Measurements from ENCODE around the gene CORO2A. TPM values are rescaled to one million over a fixed set of nuclear protein-coding genes. Genes with fewer than 3 reads are reported as not detected.
"Not testable (repeated sequence)": the region's sequence is repeated elsewhere in the genome, so short reads cannot be mapped to it uniquely, and the experiment has no call there.

CORO2A gene
- polyA plus RNA-seq, 3 donors = 2.2 to 2.6 (median 2.5) TPM

DNA sequence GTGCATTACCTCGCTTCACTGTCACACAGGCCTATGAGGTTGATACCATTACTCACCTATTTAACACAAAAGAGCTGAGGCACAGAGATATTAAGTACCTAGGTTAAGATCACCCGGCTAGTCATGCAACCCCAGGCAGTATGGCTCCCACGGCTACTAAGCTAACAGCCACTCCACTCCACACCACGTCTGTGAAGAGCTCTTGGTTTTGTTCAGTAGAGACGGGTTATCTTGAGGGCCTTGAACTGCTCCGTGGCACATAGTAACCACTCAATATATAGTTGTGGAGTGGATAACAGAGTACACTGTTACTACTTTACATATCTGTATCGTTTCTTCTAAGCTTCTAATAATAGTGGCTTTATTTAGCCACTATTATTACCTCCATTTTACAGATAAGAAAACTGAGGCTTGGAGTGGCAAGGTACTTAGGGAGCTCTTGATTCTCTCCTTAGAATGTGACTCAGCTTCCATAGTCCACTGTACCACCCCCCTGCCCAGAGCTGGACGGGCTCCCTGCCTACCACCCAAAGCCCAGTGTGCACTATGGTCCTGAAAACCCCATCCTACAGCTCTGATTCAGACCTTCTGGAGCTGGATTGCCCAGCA, 1.0 kb upstream of the CORO2A start:
- DNase-seq = no peak

DNA sequence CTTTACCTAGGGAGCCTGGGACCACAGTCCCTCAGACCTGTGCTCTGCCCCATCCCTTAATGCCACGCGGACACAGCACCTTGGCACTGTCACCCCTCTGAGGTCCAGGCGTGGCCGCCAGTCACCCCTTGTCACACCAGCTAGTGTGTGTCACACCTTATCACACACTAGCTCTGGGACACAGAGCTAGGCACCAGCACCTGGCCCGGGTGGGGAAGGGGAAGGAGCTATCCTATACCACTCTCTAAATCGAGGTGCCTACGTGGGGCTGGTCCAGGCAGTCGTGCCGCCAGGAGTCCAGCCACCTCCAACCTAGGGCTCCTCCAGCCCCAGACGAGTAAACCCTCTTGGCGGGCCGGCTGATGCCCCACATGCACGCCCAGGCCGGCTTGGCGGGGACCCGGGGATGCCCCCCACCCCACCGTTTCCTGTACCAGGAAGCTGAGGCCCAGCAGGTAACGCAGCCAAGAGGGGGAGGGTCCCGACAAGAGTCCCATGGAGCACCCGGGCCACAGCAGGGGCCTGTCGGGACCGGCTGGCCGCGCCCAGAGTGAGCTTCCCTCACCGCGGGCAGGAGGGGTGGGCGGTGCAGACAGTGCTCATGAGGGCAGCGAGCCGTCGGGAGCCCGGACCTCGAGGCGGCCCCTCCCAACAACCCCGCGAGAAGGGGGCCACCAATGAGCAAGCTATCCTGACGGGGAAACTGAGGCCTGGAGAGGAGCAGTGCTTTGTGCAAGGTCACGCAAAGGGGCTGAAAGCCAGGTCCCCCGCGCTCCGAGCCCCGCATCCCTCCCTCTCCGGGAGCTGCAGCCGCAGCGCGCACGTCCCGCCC, 550 bp downstream of the CORO2A start:
- no peak for DNase-seq

DNA sequence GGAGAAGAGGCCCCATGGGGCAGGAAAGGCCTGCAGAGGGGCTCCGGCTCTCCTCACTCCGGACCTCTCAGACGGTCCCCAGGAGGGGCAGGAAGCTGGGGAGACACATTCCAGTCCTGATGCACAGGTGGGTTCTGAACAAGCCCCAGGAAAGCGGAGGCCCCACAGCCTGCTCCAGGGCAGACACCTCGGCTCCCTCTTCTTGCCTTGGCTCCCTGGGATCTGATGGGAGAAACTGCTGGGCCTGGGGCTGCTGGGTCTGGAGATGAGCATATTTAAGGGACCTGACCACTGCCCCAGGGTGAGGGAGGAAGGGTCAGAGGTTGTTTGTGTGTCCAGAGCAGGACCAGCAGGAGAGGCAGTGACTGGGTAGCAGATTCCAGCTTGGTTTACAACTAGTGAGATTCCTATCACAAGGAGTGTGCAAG, 1.2 kb downstream of the CORO2A start:
- DNase-seq = no peak

DNA sequence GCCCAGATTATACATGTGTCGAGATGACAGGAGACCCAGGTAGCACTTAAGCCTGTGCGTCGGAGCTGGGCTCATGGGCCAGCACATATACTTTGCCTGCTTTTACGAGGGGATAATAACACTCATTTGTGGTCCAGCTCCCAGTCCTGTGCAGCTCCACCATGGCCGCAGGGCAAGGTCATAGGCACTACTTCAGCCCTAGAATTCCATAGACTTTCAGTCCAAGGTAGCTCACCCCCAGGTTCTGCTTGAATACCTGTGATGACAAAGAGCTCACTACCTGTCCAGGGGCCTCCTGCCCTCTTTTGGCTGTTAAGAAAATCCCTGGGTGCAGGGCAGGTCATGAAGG, 1.7 kb downstream of the CORO2A start:
- no peak for DNase-seq

DNA sequence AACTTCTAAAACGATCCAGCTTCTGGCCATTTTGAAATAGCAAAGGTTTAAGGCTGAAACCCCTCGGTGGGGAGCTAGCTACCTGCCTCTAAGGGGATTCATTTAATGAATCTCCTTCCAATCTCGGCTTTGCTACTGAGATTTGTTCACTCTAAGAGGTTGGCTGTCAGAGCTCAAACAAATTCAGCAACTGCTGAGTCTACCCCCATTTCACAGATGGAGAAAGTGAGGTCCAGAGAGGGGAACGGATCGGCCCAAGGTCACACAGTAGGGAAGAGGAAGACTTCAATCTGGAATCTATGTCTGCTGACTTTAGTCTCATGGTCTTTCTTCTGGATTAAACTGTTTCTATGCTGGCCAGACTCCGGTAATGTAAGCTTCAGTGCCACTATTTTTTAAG, 3.0 kb downstream of the CORO2A start:
- DNase-seq = no peak

DNA sequence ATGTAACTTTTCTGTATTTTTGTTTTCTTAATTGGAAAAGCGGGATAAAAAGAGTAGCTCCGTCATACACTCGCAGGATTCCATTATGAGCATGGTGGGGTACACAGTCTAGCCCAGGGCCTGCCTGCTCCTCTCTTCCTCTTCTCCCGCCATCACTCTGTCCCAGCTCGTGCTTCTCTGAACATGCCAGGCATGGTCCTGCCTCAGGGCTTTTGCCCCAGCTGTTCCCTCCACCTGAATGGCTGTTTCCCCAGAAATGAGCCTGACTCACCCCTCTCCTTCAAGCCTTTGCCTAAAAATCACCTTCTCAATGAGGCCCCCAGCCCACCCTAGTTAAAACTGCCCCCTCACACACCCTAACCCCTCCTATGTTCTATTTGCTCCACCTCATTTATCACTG, 4.5 kb downstream of the CORO2A start:
- no peak for DNase-seq

DNA sequence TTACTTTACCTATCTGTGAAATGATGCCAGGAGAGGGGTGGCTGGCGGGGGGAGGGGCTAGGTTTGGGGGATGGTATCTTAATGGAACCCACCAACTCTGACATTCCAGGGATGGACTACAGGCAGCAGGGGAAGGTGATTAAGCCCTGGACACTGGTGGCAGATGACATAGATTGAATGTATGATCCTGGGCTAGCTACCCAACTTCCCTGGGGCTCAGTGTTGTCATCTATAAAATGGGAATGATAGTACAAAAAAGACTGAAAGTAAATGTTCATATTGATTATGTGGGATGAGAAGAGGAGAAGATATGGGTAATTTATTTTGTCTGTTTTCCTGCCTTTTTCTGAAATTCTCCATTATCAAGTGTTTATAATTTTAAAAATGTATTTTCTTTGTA, 6.2 kb downstream of the CORO2A start:
- no peak for DNase-seq

DNA sequence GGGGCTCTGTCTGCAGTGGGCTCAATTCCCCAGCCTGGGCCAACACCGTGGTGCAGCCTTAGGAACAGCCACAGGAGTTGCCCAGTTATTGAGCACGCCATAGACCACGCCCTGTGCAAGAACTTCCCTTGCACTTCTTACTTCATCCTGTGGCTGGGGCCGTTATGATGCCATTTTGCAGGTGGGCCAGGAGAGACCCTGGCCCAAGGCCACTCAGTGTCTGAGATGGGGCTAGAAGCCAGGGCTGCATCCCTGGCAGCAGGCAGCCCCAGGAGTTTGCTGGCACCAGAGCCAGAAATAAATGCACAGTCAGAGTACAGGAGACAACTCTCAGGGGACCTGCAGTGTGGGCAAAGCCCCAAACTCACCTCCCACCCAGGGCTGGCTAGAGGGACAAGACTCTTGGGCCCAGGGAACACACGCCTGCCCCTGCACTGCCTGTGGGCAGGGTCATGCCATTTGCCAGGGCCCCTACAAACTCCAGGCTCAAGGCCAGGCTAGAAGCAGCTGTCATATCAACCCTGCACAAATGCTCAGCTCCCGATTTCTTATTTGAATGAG, 6.7 kb downstream of the CORO2A start:
- no peak for DNase-seq

DNA sequence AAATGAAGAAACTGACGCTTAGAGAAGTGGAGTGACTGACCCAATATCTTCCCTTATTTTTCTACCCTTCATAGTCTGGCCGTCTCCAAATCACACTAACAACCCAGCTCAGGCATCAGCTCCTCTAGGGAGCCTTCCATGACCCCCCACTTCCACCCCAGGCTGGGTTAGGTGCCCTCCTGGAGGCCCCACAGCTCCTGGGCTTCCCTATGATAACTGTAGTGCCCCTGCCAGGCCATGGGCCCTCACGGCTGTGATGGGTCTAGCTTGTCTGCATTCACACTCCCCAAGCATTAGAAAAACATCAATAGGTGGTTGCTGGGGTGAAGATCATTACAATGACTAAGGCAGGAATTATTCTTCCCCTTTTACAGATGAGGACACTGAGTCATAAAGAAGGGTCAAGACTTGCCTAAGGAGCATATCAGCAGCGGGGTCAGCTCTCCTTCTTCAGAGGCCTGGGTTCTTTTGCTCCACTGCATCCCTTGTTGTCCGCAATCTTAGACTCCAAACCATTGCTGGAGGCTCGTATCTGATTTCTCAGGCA, 7.3 kb downstream of the CORO2A start:
- DNase-seq = no peak

DNA sequence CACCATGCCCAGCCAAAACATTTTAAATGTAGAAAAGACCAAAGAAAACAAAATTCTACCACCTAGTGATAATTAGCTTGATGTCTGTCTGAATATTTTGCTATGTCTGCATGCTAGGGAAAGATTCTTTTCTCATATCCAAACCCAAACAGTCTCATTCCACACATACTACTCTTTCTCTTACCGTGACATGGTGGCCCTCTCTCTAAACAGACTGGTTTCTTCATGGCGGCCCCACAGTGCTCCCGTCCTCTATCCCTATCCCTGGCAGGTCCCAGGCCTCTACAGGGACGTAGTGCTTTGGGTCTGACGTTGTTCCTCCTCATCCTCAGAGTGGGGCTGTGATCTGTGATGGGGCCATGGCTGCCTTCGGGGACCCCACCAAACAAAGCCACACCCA, 8.1 kb downstream of the CORO2A start:
- no peak for DNase-seq

DNA sequence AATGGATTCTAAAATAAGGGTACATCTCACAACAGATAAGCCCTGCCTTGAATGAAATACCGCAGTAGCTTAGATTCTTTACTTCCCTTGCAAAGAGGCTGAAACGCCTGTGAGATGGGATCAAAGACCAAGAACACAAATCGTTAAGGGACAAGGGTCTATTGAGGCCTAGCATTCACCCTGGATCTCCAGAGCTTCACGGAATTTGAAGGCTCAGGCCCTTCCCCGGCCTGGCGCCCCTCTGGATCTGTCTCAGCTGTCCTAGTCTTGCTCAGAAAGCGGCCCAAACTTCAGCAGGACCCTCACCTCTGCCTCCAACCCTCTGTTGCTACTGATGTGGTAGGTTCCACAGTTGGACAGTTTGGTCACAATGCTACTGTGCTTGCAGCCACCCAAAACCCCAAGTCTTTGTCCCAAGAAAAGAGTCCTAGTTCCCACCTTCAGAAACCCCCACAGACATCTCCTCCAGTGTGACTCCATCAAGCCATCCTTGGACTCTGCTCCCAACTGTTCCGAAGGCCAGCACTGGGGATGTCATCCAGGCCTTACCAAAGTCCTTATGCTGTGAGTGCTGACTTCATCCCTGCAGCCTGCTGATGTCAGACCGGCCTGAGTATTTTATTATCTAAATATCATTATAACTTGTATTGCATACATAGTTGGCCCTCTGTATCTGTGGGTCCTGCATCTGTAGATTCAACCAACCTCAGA, 9.4 kb downstream of the CORO2A start:
- DNase-seq = no peak

DNA sequence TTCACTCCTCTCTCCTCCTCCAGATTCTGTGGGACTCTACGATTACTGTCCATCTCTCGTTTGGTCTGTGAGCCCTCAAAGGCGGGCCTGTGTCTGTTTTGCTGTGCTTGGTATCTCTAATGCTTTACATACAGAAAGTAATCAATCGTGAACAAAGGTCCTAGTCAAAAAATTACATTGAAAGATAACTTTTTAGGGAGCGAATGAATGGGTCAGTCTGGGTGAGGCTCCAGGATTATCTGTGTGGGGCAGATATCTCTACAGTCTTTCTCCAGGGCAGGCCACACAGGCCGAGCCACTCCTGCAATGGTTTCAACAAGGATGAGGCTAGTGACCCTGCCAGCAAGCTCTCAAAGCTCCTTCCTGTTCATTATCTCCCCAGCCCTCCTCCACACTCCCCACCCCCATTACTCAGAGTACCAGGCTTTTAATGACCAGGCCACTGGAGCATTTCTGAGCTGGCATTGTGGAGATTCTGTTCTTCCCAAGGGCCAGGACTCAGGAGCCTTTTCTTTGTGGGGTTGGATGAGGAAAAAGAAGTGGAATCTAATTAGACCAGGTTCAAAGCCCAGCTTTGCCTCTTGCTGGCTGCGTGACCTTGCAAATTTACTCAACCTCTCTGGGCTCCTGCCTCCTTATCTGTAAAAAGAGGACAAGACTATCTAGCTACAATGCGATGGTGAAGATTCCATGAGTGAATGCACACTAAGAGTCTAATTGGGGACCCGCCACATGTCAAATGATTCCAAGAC, 10.2 kb downstream of the CORO2A start:
- no peak for DNase-seq

DNA sequence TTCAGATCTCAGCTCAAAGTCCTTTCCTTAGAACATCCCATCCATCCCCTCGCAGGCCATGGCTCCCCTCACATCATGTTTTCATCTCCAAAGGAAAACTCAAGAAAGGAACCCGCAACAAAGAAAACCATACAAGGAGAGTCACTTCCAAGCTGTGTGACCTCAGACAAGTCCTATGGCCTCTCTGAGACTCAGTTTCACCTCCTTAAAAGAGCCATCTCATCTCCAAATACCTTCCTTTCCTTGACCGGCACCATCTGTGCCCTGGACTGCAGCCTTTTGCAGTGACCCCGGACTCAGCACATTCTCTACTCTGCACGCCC, 10.7 kb downstream of the CORO2A start:
- DNase-seq = no peak

DNA sequence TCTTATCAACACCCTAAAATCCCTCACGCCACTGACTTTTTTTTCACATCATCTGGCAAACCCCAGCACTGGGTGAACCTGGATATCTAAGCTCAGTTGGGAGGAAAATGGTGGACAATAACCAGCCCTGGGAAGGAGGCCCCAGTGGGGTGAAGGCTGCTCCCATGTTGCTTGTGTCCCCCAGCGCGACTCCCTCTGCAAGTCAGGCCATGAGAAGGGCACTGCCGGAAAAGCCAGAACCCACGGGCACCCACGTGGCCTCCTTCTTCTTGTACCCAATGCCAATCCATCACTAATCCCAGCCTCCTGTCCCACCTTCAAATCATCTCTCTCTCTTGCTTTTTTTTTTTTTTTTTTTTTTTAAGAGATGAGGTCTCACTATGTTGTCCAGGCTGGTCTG, 11.4 kb downstream of the CORO2A start:
- DNase-seq = no peak

DNA sequence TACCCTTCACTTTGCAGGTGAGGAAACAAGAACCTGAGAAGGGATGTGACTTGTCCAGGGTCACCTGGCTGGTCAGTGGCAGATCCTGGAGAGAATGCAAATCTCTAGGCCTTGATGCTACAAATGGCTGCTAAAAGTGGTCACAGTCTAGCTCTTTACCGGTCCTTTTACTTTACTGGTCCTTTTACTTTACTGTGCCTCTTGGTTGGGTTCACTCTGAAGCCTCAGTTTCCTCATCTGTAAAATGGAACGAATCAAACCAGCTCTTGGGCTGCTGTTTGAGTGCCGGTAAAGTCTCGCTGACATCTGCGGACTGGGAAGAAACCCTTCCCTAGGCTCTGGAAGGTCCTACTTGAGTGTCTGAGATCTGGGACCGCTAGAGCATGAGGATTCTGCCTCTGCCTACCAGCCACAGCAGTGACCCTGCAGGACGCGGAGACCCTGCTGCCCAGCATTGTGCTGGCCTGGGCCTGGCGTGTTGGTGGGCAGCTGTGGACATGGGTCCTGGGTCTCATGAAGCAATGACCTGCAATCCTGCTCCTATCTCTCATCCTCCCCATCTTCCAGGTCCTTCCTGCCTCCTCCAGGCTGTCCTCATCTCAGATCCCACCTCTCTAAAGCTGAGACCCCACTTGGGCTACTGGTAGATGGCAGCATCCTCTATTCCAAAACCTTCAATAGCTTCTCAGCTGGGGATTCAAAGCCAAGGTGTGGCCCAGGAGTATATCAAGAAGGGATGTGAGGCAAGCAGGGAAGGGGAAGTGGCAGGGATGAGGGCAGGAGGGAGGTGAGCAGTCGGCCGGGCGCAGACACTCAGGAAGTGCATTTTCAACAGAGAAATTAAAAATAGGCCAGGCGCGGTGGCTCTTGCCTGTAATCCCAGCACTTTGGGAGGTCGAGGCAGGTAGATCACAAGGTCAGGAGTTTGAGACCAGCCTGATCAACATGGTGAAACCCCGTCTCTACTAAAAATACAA, 13.3 kb downstream of the CORO2A start:
- DNase-seq = no peak

DNA sequence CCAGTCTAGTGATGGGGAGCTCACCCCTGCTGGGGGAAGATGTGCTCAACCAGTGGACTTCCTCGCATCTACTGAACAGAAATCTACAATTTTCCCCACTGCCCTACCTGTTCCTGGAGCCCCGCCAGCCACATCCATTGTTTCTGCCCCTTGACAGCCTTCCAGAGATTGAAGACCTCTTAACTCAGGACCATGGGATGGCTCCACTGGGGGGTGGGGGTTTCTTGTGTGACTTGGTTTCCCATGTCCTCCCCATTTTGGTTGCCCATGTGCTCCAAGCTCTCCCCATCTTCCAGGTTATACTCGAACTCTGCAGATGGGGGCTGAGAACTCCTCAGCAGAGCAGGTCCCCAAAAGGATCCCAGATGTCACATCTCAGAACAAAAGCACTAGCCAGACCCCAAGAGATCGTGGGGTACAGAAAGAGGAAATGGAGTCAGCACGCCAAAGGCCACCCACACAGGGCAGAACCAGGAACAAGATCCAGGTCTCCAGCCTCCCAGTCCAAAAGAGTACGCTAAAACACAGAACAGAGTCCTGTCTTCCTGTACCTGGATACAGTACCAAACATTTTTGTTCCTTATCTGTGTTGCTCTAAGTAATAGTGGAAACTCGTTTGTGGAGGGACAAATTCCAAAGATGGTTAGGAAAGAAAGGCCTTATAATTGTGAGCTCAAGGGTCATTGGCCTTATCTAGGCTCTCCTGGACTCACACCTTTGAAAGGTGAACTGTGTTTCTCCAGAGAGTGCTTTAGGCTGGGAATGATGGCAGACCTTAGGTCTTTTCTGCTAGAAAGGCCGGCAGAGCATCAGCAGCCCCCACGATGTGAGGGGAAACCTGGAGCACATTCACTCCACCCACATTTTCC, 15.8 kb downstream of the CORO2A start:
- no peak for DNase-seq

DNA sequence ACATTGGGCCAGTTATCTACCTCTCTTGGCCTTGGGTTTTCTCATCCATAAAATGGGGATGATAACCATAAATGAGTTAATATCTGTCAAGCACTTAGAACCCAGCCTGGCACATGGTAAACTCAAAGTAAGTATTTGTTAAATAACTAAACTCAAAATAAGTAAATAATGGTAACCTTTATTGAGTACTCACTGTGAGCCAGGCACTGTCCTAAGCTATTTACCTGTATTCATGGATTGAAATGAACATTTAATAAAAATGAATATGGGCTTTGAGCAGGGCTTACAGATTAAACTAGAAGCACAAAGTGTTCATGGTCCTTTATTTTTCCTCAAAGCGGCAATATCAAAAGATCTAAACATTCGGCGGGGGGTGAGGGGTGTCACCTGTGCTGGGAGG, 16.7 kb downstream of the CORO2A start:
- no peak for DNase-seq

DNA sequence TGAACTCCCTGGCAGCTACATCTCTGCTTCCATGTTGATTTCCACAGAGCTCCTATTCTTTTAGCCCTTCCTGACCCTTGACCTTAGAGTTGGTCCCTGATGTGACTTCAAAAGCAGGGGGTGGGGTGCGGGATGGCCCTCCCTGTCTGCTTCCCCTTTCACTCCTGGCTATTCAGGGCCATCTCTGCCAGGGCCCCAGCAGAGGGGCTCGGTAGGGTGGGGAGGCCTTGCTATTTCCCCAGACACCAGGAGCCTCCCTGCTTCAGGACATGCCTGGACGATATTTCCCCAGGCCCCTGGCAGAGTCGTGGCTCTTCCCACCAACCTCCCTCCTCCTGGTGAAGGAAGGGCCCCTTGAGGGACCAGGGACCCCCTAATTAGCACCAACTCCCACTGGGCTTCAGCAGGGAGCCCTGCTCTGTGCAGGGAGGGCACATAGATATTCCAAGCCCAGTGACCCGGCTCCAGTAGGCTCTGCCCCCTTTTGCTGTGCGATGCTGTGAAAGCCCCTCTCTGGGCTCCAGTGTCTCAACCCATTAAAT, 17.3 kb downstream of the CORO2A start:
- no peak for DNase-seq

DNA sequence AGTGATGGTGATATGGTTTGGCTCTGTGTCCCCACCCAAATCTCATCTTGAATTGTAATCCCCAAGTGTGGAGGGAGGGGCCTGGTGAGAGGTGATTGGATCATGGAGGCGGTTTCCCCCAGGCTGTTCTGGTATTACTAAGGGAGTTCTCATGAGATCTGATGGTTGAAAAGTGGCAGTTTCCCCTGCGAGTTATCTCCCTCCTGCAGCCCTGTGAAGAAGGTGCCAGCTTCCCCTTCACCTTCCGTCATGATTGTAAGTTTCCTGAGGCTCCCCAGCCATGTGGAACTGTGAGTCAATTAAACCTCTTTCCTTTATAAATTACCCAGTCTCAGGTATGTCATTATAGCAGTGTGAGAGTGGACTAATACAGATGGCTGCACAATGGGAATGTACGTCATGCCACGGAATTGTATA, 17.9 kb downstream of the CORO2A start:
- DNase-seq = not testable (repeated sequence)
